Spleen (tissue), 11 donors: Measurements from ENCODE around the gene TNFAIP2. TPM values are rescaled to one million over a fixed set of nuclear protein-coding genes. Genes with fewer than 3 reads are reported as not detected.

Experiments used
- DNase-seq: peaks from one replicate; pipeline ENCODE4 v3.0.0-alpha.2; 2020
- H3K27ac ChIP-seq, 8 donors: fragments of 200-600 bp; sonication (generic) in 7 of 8; 1 replicate in 4 of 8; 2 replicates in 4 of 8; pipeline versions ENCODE4 v1.5.0 to v1.8.0; 2016 to 2021; ENCODE audit warnings: inconsistent platforms in 4 of 8, mild to moderate bottlenecking in 4 of 8, moderate library complexity in 1 of 8
- H3K27me3 ChIP-seq, 7 donors: fragments of 200-600 bp; sonication (generic) in 6 of 7; replicated peaks in 1 of 7; 1 replicate in 4 of 7; 2 replicates in 3 of 7; pipeline versions ENCODE4 v1.5.0 to v1.8.0; 2016 to 2021; ENCODE audit warnings: inconsistent platforms in 3 of 7, mild to moderate bottlenecking in 1 of 7
- H3K36me3 ChIP-seq, 6 donors: fragments of 200-600 bp; sonication (generic) in 5 of 6; 1 replicate in 4 of 6; 2 replicates in 2 of 6; pipeline versions ENCODE4 v1.5.0 to v1.8.0; 2016 to 2021; ENCODE audit warnings: inconsistent platforms in 2 of 6
- H3K4me1 ChIP-seq, 6 donors: fragments of 200-600 bp; sonication (generic) in 5 of 6; 1 replicate in 3 of 6; 2 replicates in 3 of 6; pipeline versions ENCODE4 v1.5.0 to v1.8.0; 2016 to 2021; ENCODE audit warnings: inconsistent platforms in 3 of 6
- H3K4me3 ChIP-seq, 8 donors: fragments of 200-600 bp; sonication (generic) in 7 of 8; 1 replicate in 4 of 8; 2 replicates in 4 of 8; pipeline versions ENCODE4 v1.5.0 to v1.8.0; 2016 to 2021; ENCODE audit warnings: inconsistent platforms in 4 of 8, mild to moderate bottlenecking in 4 of 8, moderate library complexity in 2 of 8
- H3K9me3 ChIP-seq, 8 donors: fragments of 200-600 bp; sonication (generic) in 7 of 8; 1 replicate in 4 of 8; 2 replicates in 4 of 8; pipeline versions ENCODE4 v1.5.0 to v1.8.0; 2016 to 2021; ENCODE audit warnings: inconsistent platforms in 4 of 8
- POLR2A ChIP-seq, 3 donors: fragments of 450-650 bp; IDR thresholded peaks; one replicate each; pipeline ENCODE4 v1.5.1; 2017; ENCODE audit warnings: antibody characterized with exemption in 3 of 3, mild to moderate bottlenecking in 1 of 3
- POLR2AphosphoS5 ChIP-seq, 3 donors: sonication (generic); formaldehyde crosslinking; IDR thresholded peaks; one replicate each; pipeline ENCODE4 v1.5.1; 2017; ENCODE audit warnings: antibody characterized with exemption in 3 of 3
- WGBS, 5 donors: extraction: QIAGEN DNeasy Blood & Tissue Kit in 3 of 5; methylation state at CpG; one replicate each; pipeline versions ENCODE4 v1.1.5 to v1.1.7; 2013 to 2018; 5-methylcytosine and 5-hydroxymethylcytosine counted together
- intact Hi-C: fragments of 100-400 bp; cut with DNase I; formaldehyde crosslinking; loops from one replicate; pipeline ENCODE4 v1.15.0; 2023; ENCODE audit warnings: low total_unique reads
- polyA plus RNA-seq, 3 donors: library from polyadenylated mRNA; stranded (reverse); fragments of 200-250 nt; gene quantifications; one replicate each; pipeline ENCODE4 v1.2.1, GENCODE V29; 2013
- total RNA-seq, 7 donors: library from RNA; depleted of rRNA in 3 of 7; stranded (reverse); fragments of >200 nt in 3 of 7; fragmentation: NEBNext Ultra II Directional in 4 of 7; extraction: Animal tissue kit (Norgen Biotek cat#: 25700) in 4 of 7; gene quantifications; one replicate each; pipeline versions ENCODE4 v1.1.0 to v1.2.1, GENCODE V29; 2016 to 2021
- TF ChIP-seq, protein P1 (sequence below), 11 experiments: fragments of 200-600 bp in 7 of 11; fragments of 450-650 bp in 4 of 11; sonication (generic) in 4 of 11; IDR thresholded peaks in 8 of 11; conservative IDR thresholded peaks in 3 of 11; 1 replicate in 7 of 11; 2 replicates in 4 of 11; pipeline versions ENCODE4 v1.4.0 to v1.8.0; 2016 to 2021; ENCODE audit warnings: antibody characterized with exemption in 11 of 11, inconsistent platforms in 4 of 11, mild to moderate bottlenecking in 1 of 11
- donor health status: healthy with polysubstance abuse.
- donor health status: DM: no; HTN: no; CAD: no; lungs with moderate emphysema.
- donor health status: DM: no; HTN: no; CAD: no.
- donor health status: Bipolar disorder and iron deficiency.
- donor health status: healthy.
- donor health status: DM: no; HTN: no; CAD: no.
- donor health status: DM: yes; HTN: yes; CAD: no.

The TNFAIP2 gene
- total and polyA plus RNA-seq, 10 donors, result 90.2 to 410 (median 268) TPM

DNA sequence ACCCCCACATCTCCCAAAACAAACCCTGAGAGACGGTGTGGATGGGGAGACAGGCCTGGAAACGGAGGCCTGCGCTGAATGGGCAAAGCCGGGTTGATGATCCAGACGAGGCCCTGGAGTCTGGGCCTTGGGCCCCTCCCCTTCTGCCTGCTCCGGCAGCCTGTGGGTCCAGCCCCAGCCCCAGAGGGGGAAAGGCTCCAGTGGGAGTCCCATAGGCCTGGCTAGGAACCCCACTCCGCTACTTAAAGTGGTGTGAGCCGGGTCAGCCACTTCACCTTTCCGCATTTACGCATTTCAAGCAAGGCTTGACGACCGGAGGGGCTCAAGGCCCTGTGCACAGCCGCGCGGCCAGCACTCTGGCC is 695 bp upstream of the TNFAIP2 start:
- H3K4me3 ChIP-seq, result peak overlapping the region; percentile 48 to 77 (median 64)
- DNase-seq, result no peak
- peaks cover 0 to 19% (median 2%) of the 10 kb centered on the region in 6 donors for H3K36me3 ChIP-seq
- H3K27me3 ChIP-seq, result peaks cover 0 to 40% (median 18%) of the 10 kb centered on the region in 7 donors
- peaks cover 39 to 96% (median 83%) of the 10 kb centered on the region in 6 donors for H3K4me1 ChIP-seq
- WGBS, 5 donors, result 6 to 11% (median 7%) methylated on average over 13 to 15 of the region's 15 CpGs
- H3K27ac ChIP-seq, result peak overlapping the region; percentile 72 to 99 (median 94)
- intact Hi-C loops, result no loop called here
- H3K9me3 ChIP-seq, result no peaks in the 10 kb centered on the region
- no peak for TF ChIP-seq POLR2A (IDR thresholded peaks at IDR 0.05)
- TF ChIP-seq, protein P1, sequence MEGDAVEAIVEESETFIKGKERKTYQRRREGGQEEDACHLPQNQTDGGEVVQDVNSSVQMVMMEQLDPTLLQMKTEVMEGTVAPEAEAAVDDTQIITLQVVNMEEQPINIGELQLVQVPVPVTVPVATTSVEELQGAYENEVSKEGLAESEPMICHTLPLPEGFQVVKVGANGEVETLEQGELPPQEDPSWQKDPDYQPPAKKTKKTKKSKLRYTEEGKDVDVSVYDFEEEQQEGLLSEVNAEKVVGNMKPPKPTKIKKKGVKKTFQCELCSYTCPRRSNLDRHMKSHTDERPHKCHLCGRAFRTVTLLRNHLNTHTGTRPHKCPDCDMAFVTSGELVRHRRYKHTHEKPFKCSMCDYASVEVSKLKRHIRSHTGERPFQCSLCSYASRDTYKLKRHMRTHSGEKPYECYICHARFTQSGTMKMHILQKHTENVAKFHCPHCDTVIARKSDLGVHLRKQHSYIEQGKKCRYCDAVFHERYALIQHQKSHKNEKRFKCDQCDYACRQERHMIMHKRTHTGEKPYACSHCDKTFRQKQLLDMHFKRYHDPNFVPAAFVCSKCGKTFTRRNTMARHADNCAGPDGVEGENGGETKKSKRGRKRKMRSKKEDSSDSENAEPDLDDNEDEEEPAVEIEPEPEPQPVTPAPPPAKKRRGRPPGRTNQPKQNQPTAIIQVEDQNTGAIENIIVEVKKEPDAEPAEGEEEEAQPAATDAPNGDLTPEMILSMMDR (IDR thresholded peaks at IDR 0.05 in 8 of 11, conservative IDR thresholded peaks at IDR 0.05 in 3 of 11), result no peak
- TF ChIP-seq POLR2AphosphoS5 (IDR thresholded peaks at IDR 0.05), result no peak

- 12 to 27% (median 14%) methylated on average over 21 to 48 of the region's 48 CpGs for WGBS, 5 donors
- TF ChIP-seq, protein P1 (IDR thresholded peaks at IDR 0.05 in 8 of 11, conservative IDR thresholded peaks at IDR 0.05 in 3 of 11), result peak in 4 of 11 experiments; percentile 21 to 63 (median 44)
- TF ChIP-seq POLR2A (IDR thresholded peaks at IDR 0.05) (no peak), POLR2AphosphoS5 (IDR thresholded peaks at IDR 0.05) (peak in 1 of 3 donors; percentile 52)
- intact Hi-C loops, result no loop called here
Observed at GRCh38 chr14:103123634-103124500, 606 bp downstream of the TNFAIP2 start.

GRCh38 chr14:103124501-103125001 is 1.3 kb downstream of the TNFAIP2 start:
- H3K36me3 ChIP-seq, result peaks cover 0 to 39% (median 2%) of the 10 kb centered on the region in 6 donors
- H3K4me1 ChIP-seq, result peaks cover 38 to 96% (median 81%) of the 10 kb centered on the region in 6 donors
- H3K9me3 ChIP-seq, result no peaks in the 10 kb centered on the region
- 68 to 90% (median 79%) methylated on average over 2 to 5 of the region's 5 CpGs for WGBS, 5 donors
- peaks cover 0 to 40% (median 18%) of the 10 kb centered on the region in 7 donors for H3K27me3 ChIP-seq
- intact Hi-C loops, result no loop called here
- H3K27ac ChIP-seq, result peak overlapping the region in 5 of 8 donors; percentile 93 to 99 (median 96)
- H3K4me3 ChIP-seq, result peak overlapping the region; percentile 48 to 77 (median 64)
- peak; percentile 79 for DNase-seq
- TF ChIP-seq POLR2AphosphoS5 (IDR thresholded peaks at IDR 0.05) (no peak), POLR2A (IDR thresholded peaks at IDR 0.05) (no peak)
- TF ChIP-seq, protein P1 (IDR thresholded peaks at IDR 0.05 in 8 of 11, conservative IDR thresholded peaks at IDR 0.05 in 3 of 11), result no peak

More at GRCh38 chr14:103123634-103124500, 606 bp downstream of the TNFAIP2 start:
- peaks cover 0 to 32% (median 2%) of the 10 kb centered on the region in 6 donors for H3K36me3 ChIP-seq
- no peaks in the 10 kb centered on the region for H3K9me3 ChIP-seq
- H3K4me1 ChIP-seq, result peaks cover 39 to 96% (median 83%) of the 10 kb centered on the region in 6 donors
- DNase-seq, result peak; percentile 91
- H3K27me3 ChIP-seq, result peaks cover 0 to 40% (median 18%) of the 10 kb centered on the region in 7 donors
- peak overlapping the region; percentile 72 to 99 (median 94) for H3K27ac ChIP-seq
- H3K4me3 ChIP-seq, result peak overlapping the region; percentile 48 to 77 (median 64)
